HEK293 (cell line): ENCODE data around the gene ZNF473.
A peak's percentile ranks its signal among the peaks of the same experiment; 100 is the strongest.

Source experiments
- CTCF ChIA-PET: fragments of 350-600 bp; formaldehyde crosslinking; extraction: SDS; loops from one replicate; lab custom pipeline; 2021; ENCODE audit warnings: antibody characterized with exemption; lab: Yijun Ruan, JAX
- POLR2A ChIA-PET: fragments of 300-600 bp; formaldehyde crosslinking; extraction: SDS; loops from one replicate; lab custom pipeline; 2020; ENCODE audit warnings: antibody characterized with exemption, inconsistent platforms; lab: Yijun Ruan, JAX
- H3K27ac ChIP-seq: fragments of 200-500 bp; sonication (Bioruptor generic); 2 replicates; pipeline ENCODE4 v1.5.1; 2014; ENCODE audit warnings: low read depth, low read length, control low read depth, inconsistent platforms; ENCODE audit errors: extremely low read depth
- H3K36me3 ChIP-seq, 2 experiments: fragments of 200-500 bp in 1 of 2; sonication (Bioruptor generic) in 1 of 2; 1 replicate in 1 of 2; 2 replicates in 1 of 2; pipeline ENCODE4 v1.5.1; 2014 to 2017; ENCODE audit warnings: inconsistent platforms in 2 of 2, low read length in 2 of 2; ENCODE audit not compliant: control insufficient read depth in 2 of 2, insufficient read depth in 1 of 2
- H3K4me1 ChIP-seq: fragments of 200-500 bp; sonication (Bioruptor generic); 2 replicates; pipeline ENCODE4 v1.5.1; 2014; ENCODE audit warnings: mild to moderate bottlenecking, low read length, inconsistent platforms; ENCODE audit not compliant: control insufficient read depth, insufficient read depth
- H3K4me3 ChIP-seq: 2 replicates; pipeline ENCODE4 v1.5.1; 2011; ENCODE audit warnings: low read depth, mild to moderate bottlenecking, control low read depth, low read length, moderate library complexity
- H3K9me3 ChIP-seq: fragments of 200-500 bp; sonication (Bioruptor generic); 2 replicates; pipeline ENCODE4 v1.5.1; 2014; ENCODE audit warnings: low read depth, low read length, inconsistent platforms; ENCODE audit not compliant: control insufficient read depth, insufficient read depth
- CTCF ChIP-seq: fragments of 450-650 bp; formaldehyde crosslinking; IDR thresholded peaks from 2 replicates; pipeline ENCODE4 v1.5.1; 2016; ENCODE audit warnings: missing biosample characterization, missing genetic modification characterization
- HIC1 ChIP-seq: fragments of 450-650 bp; formaldehyde crosslinking; IDR thresholded peaks from 2 replicates; pipeline ENCODE4 v1.5.1; 2016; ENCODE audit warnings: missing biosample characterization, missing genetic modification characterization
- PRDM1 ChIP-seq: fragments of 450-650 bp; formaldehyde crosslinking; IDR thresholded peaks from 2 replicates; pipeline ENCODE4; 2016; ENCODE audit warnings: missing biosample characterization, missing genetic modification characterization
- SETDB1 ChIP-seq: IDR thresholded peaks from one replicate; pipeline ENCODE4 v1.6.1; 2017; ENCODE audit warnings: mild to moderate bottlenecking, low read length, moderate library complexity, mixed read lengths; ENCODE audit not compliant: insufficient read length
- YY1 ChIP-seq: fragments of 450-650 bp; formaldehyde crosslinking; IDR thresholded peaks from 2 replicates; pipeline ENCODE4 v1.5.1; 2018; ENCODE audit warnings: missing biosample characterization, missing genetic modification characterization
- ZBTB44 ChIP-seq: fragments of 450-650 bp; IDR thresholded peaks from 2 replicates; pipeline ENCODE4 v1.5.1; 2018; ENCODE audit warnings: missing biosample characterization, mild to moderate bottlenecking, missing genetic modification characterization
- ZBTB6 ChIP-seq: fragments of 450-650 bp; formaldehyde crosslinking; IDR thresholded peaks from 2 replicates; pipeline ENCODE4 v1.5.1; 2017; ENCODE audit warnings: missing biosample characterization, missing genetic modification characterization
- ZNF138 ChIP-seq: fragments of 450-650 bp; formaldehyde crosslinking; IDR thresholded peaks from 2 replicates; pipeline ENCODE4 v1.5.1; 2016; ENCODE audit warnings: missing biosample characterization, missing genetic modification characterization, borderline replicate concordance
- ZNF426 ChIP-seq: fragments of 450-650 bp; formaldehyde crosslinking; IDR thresholded peaks from 2 replicates; pipeline ENCODE4 v1.5.1; 2017; ENCODE audit warnings: missing biosample characterization, missing genetic modification characterization, mild to moderate bottlenecking, inconsistent platforms, moderate library complexity
- ZNF513 ChIP-seq: fragments of 450-650 bp; IDR thresholded peaks from 2 replicates; pipeline ENCODE4 v1.5.1; 2018; ENCODE audit warnings: missing biosample characterization, missing genetic modification characterization
- ZNF561 ChIP-seq: fragments of 450-650 bp; IDR thresholded peaks from 2 replicates; pipeline ENCODE4 v1.5.1; 2018; ENCODE audit warnings: missing biosample characterization, missing genetic modification characterization, borderline replicate concordance
- ZNF654 ChIP-seq: fragments of 450-650 bp; formaldehyde crosslinking; IDR thresholded peaks from 2 replicates; pipeline ENCODE4 v1.5.1; 2016; ENCODE audit warnings: low read depth, missing biosample characterization, missing genetic modification characterization
- ZNF677 ChIP-seq: fragments of 450-650 bp; IDR thresholded peaks from 2 replicates; pipeline ENCODE4 v1.5.0; 2018; ENCODE audit warnings: missing biosample characterization, mild to moderate bottlenecking, missing genetic modification characterization, moderate library complexity
- ZNF692 ChIP-seq: fragments of 450-650 bp; formaldehyde crosslinking; IDR thresholded peaks from 2 replicates; pipeline ENCODE4 v1.5.1; 2016; ENCODE audit warnings: missing biosample characterization, missing genetic modification characterization

The ZNF473 gene

GRCh38 chr19:50043967-50044366, 18.2 kb downstream of the ZNF473 start (continued):
- no peak for TF ChIP-seq HIC1 (tag by site-specific recombination)

- Histone ChIP-seq H3K9me3 (no peaks in the 10 kb centered on the region), H3K36me3 (peaks cover 12 to 85% of the 10 kb centered on the region in 2 experiments), H3K27ac (no peak overlapping the region), H3K4me3 (no peak overlapping the region), H3K4me1 (no peaks in the 10 kb centered on the region)
- ChIA-PET POLR2A (no interaction called here), CTCF (no interaction called here)
- TF ChIP-seq ZNF138: no peak
- TF ChIP-seq SETDB1: peak; percentile 90
Measured at GRCh38 chr19:50044922-50045321, 19.1 kb downstream of the ZNF473 start.

GRCh38 chr19:50046649-50047503, 21.1 kb downstream of the ZNF473 start:
- Histone ChIP-seq H3K36me3 (peaks cover 7 to 65% of the 10 kb centered on the region in 2 experiments), H3K27ac (no peak overlapping the region), H3K4me1 (no peaks in the 10 kb centered on the region), H3K4me3 (no peak overlapping the region)
- POLR2A ChIA-PET: no interaction called here
- CTCF ChIA-PET: interaction anchor here (0.6 to 2.4 kb wide), 19 partner anchors 10 to 973 kb away, joined by 3 to 17 read pairs (median 4); no protein-coding TSS in a partner anchor
- 0 out of 2 replicates have a peak, but pooled peaks have one; percentile 41 for TF ChIP-seq PRDM1
- no peak for TF ChIP-seq ZBTB6 (tag by site-specific recombination)
- peak; percentile 55; the same call in 1 of the 2 replicates for TF ChIP-seq ZNF561
- no peak for TF ChIP-seq ZNF426 (tag by site-specific recombination)
- peak; percentile 91 for TF ChIP-seq SETDB1
- peak; percentile 50; the same call in 1 of the 2 replicates for TF ChIP-seq ZBTB44 (tag by site-specific recombination)
- no peak for TF ChIP-seq ZNF692 (tag by site-specific recombination)
- no peak for TF ChIP-seq ZNF677 (tag by site-specific recombination)
- TF ChIP-seq ZNF654 (tag by site-specific recombination): peak; percentile 57
- no peak for TF ChIP-seq YY1
- TF ChIP-seq CTCF (tag by site-specific recombination): 0 out of 2 replicates have a peak, but pooled peaks have one; percentile 17
- no peak for TF ChIP-seq ZNF513 (tag by site-specific recombination)
- TF ChIP-seq, all 188 proteins: peak for 6
- H3K9me3 ChIP-seq: no peaks in the 10 kb centered on the region
